Bronchial epithelial cell (primary cell): Measurements from ENCODE around the gene MALL. TPM values are rescaled to one million over a fixed set of nuclear protein-coding genes. Genes with fewer than 3 reads are reported as not detected.
"Not testable (repeated sequence)": the region's sequence is repeated elsewhere in the genome, so short reads cannot be mapped to it uniquely, and the experiment has no call there.

Experiments used
- DNase-seq: peaks from one replicate; pipeline ENCODE4 v3.0.0-alpha.2; 2010; ENCODE audit warnings: low read depth
- FAIRE-seq: peaks from 2 replicates; lab custom pipeline; 2011; peaks lifted over from hg19 to GRCh38; lab: Jason Lieb, UNC
- H3K27me3 ChIP-seq: 2 replicates; pipeline ENCODE4 v1.5.1; 2011; ENCODE audit warnings: low read length; ENCODE audit not compliant: control insufficient read depth, insufficient read depth
- H3K36me3 ChIP-seq: 2 replicates; pipeline ENCODE4 v1.5.1; 2011; ENCODE audit warnings: low read length; ENCODE audit not compliant: control insufficient read depth, insufficient read depth
- H3K4me3 ChIP-seq: 2 replicates; pipeline ENCODE4 v1.5.1; 2011; ENCODE audit warnings: mild to moderate bottlenecking, low read depth, low read length, control low read depth
- CTCF ChIP-seq: IDR thresholded peaks from 2 replicates; pipeline ENCODE4 v1.5.1; 2011; ENCODE audit warnings: mild to moderate bottlenecking, moderate library complexity, low read length, control low read depth, inconsistent platforms; ENCODE audit not compliant: insufficient read depth, severe bottlenecking
- total RNA-seq: library from RNA; depleted of rRNA; stranded (reverse); fragments of >200 nt; gene quantifications from 2 replicates; pipeline ENCODE4 v1.2.1, GENCODE V29; 2014

MALL gene
- total RNA-seq, 1 donor from 2014 or later: 33.7 TPM

- FAIRE-seq: no peak
- H3K36me3 ChIP-seq: no peaks in the 10 kb centered on the region
- TF ChIP-seq CTCF: no peak
- peaks cover 1% of the 10 kb centered on the region for H3K27me3 ChIP-seq
- peak overlapping the region; percentile 92 for H3K4me3 ChIP-seq
- DNase-seq: peak; percentile 51
Measured at GRCh38 chr2:110114831-110115255, 779 bp downstream of the MALL start.

- peak overlapping the region; percentile 92 for H3K4me3 ChIP-seq
- DNase-seq (peak; percentile 78), FAIRE-seq (peak; percentile 40)
- peaks cover 1% of the 10 kb centered on the region for H3K27me3 ChIP-seq
- TF ChIP-seq CTCF: peak; percentile 65
- H3K36me3 ChIP-seq: no peaks in the 10 kb centered on the region
Measured at GRCh38 chr2:110113961-110114591, 1.5 kb downstream of the MALL start.

GRCh38 chr2:110108291-110108690 is 7.3 kb downstream of the MALL start:
- not testable (repeated sequence) for H3K36me3 ChIP-seq, H3K27me3 ChIP-seq, H3K4me3 ChIP-seq, DNase-seq, FAIRE-seq

- FAIRE-seq (no peak), DNase-seq (no peak)
- Histone ChIP-seq H3K27me3 (no peaks in the 10 kb centered on the region), H3K36me3 (no peaks in the 10 kb centered on the region), H3K4me3 (no peak overlapping the region)
- no peak for TF ChIP-seq CTCF
Measured at GRCh38 chr2:110107092-110108079, 8.2 kb downstream of the MALL start.

GRCh38 chr2:110106642-110107041 is 9.0 kb downstream of the MALL start:
- FAIRE-seq (no peak), DNase-seq (peak; percentile 74)
- Histone ChIP-seq H3K4me3 (no peak overlapping the region), H3K36me3 (no peaks in the 10 kb centered on the region), H3K27me3 (no peaks in the 10 kb centered on the region)
- TF ChIP-seq CTCF: no peak
